ENCODE data around the gene CNR2.
A peak's percentile ranks its signal among the peaks of the same experiment; 100 is the strongest.
"Not testable (repeated sequence)": the region's sequence is repeated elsewhere in the genome, so short reads cannot be mapped to it uniquely, and the experiment has no call there.

CNR2 gene

GRCh38 chr1:23913212-23913880 is at the start of gene CNR2:
Gene CNR2 (minus strand): TSS chr1:23913362. CDS start chr1:23875617, 37,745 bp downstream.
- no peak for DNase-seq (ENCODE audit: low read depth, low spot score)

GRCh38 chr1:23960291-23961020 is 47.3 kb upstream of the CNR2 start:
- DNase-seq (ENCODE audit: low read depth, low spot score), result no peak

- DNase-seq (ENCODE audit: low read depth, low spot score), result peak; percentile 98
Observed at GRCh38 chr1:23959461-23960290, 46.5 kb upstream of the CNR2 start, which contains the start of gene PNRC2. Gene PNRC2 (plus strand): TSS chr1:23959828. CDS start chr1:23961458, 1,630 bp downstream.

GRCh38 chr1:23958810-23959460 is 45.8 kb upstream of the CNR2 start:
- DNase-seq (ENCODE audit: low read depth, low spot score), result peak; percentile 93

GRCh38 chr1:23958040-23958809 is 45.1 kb upstream of the CNR2 start:
- not testable (repeated sequence) for DNase-seq (ENCODE audit: low read depth, low spot score)

GRCh38 chr1:23957096-23957495 is 43.9 kb upstream of the CNR2 start:
- DNase-seq (ENCODE audit: low read depth, low spot score), result peak; percentile 89

GRCh38 chr1:23953020-23953419 is 39.9 kb upstream of the CNR2 start:
- DNase-seq (ENCODE audit: low read depth, low spot score), result no peak

GRCh38 chr1:23947366-23947765 is 34.2 kb upstream of the CNR2 start:
- DNase-seq (ENCODE audit: low read depth, low spot score), result no peak

GRCh38 chr1:23936481-23937176 is 23.5 kb upstream of the CNR2 start:
- DNase-seq (ENCODE audit: low read depth, low spot score), result peak; percentile 69

- DNase-seq (ENCODE audit: low read depth, low spot score), result no peak
Observed at GRCh38 chr1:23931491-23931880, 18.3 kb upstream of the CNR2 start.

- no peak for DNase-seq (ENCODE audit: low read depth, low spot score)
Observed at GRCh38 chr1:23930861-23931490, 17.8 kb upstream of the CNR2 start.

- DNase-seq (ENCODE audit: low read depth, low spot score), result no peak
Observed at GRCh38 chr1:23930270-23930669, 17.1 kb upstream of the CNR2 start.

GRCh38 chr1:23928789-23929188 is 15.6 kb upstream of the CNR2 start:
- DNase-seq (ENCODE audit: low read depth, low spot score), result no peak

- no peak for DNase-seq (ENCODE audit: low read depth, low spot score)
Observed at GRCh38 chr1:23927097-23927496, 13.9 kb upstream of the CNR2 start.

GRCh38 chr1:23925279-23925678 is 12.1 kb upstream of the CNR2 start:
- DNase-seq (ENCODE audit: low read depth, low spot score), result no peak

- DNase-seq (ENCODE audit: low read depth, low spot score), result no peak
Observed at GRCh38 chr1:23924601-23925000, 11.4 kb upstream of the CNR2 start.

- DNase-seq (ENCODE audit: low read depth, low spot score), result no peak
Observed at GRCh38 chr1:23923592-23924499, 10.7 kb upstream of the CNR2 start.

- no peak for DNase-seq (ENCODE audit: low read depth, low spot score)
Observed at GRCh38 chr1:23922321-23922943, 9.3 kb upstream of the CNR2 start.
